Uterus (tissue), 4 donors: ENCODE results near the gene DNAH1. TPM values are rescaled to one million over a fixed set of nuclear protein-coding genes. Genes with fewer than 3 reads are reported as not detected.

ENCODE experiments used
- DNase-seq, 2 donors: peaks; one replicate each; pipeline ENCODE4 v3.0.0-alpha.2; 2019 to 2020
- H3K27ac ChIP-seq, 2 donors: fragments of 200-600 bp; sonication (generic); 1 replicate in 1 of 2; 2 replicates in 1 of 2; pipeline ENCODE4 v1.5.1; 2016 to 2018
- H3K27me3 ChIP-seq, 2 donors: fragments of 200-600 bp; sonication (generic); one replicate each; pipeline ENCODE4 v1.5.1; 2018 to 2019; ENCODE audit warnings: control low read depth in 1 of 2
- H3K36me3 ChIP-seq, 2 donors: fragments of 200-600 bp; sonication (generic); one replicate each; pipeline ENCODE4 v1.5.1; 2019; ENCODE audit warnings: control low read depth in 1 of 2
- H3K4me1 ChIP-seq, 2 donors: fragments of 200-600 bp; sonication (generic); one replicate each; pipeline ENCODE4 v1.5.1; 2018 to 2019; ENCODE audit warnings: control low read depth in 1 of 2
- H3K4me3 ChIP-seq, 2 donors: fragments of 200-600 bp; sonication (generic); 1 replicate in 1 of 2; 2 replicates in 1 of 2; pipeline ENCODE4 v1.5.1; 2018 to 2019; ENCODE audit warnings: mild to moderate bottlenecking in 1 of 2
- H3K9me3 ChIP-seq, 2 donors: fragments of 200-600 bp; sonication (generic); one replicate each; pipeline ENCODE4 v1.5.1; 2019; ENCODE audit warnings: control low read depth in 1 of 2
- CTCF ChIP-seq, 4 experiments: fragments of 200-600 bp in 2 of 4; fragments of 450-650 bp in 2 of 4; sonication (generic) in 2 of 4; IDR thresholded peaks; one replicate each; pipeline ENCODE4 v1.5.1; 2016 to 2019; ENCODE audit warnings: antibody characterized with exemption in 4 of 4, mild to moderate bottlenecking in 2 of 4, moderate library complexity in 1 of 4
- POLR2A ChIP-seq, 2 donors: fragments of 450-650 bp; IDR thresholded peaks; one replicate each; pipeline ENCODE4 v1.6.1; 2016; ENCODE audit warnings: antibody characterized with exemption in 2 of 2, mild to moderate bottlenecking in 1 of 2, moderate library complexity in 1 of 2
- intact Hi-C: fragments of 100-400 bp; cut with DNase I; formaldehyde crosslinking; loops from one replicate; pipeline ENCODE4 v1.15.1; 2023; ENCODE audit warnings: low total_unique reads
- total RNA-seq, 4 donors: library from RNA; depleted of rRNA in 3 of 4; stranded (reverse); fragments of >200 nt in 3 of 4; gene quantifications; one replicate each; pipeline versions ENCODE4 v1.1.0 to v1.2.4, GENCODE V29; 2014 to 2023
- donor health status: DM: yes; HTN: yes; CAD: no.

The DNAH1 gene
- total RNA-seq, 4 donors from 2014 or later, result 5.1 to 46.2 (median 11.0) TPM

- Histone ChIP-seq H3K27me3 (no peaks in the 10 kb centered on the region), H3K9me3 (no peaks in the 10 kb centered on the region), H3K4me3 (no peak overlapping the region), H3K27ac (peak overlapping the region; percentile 34 to 46), H3K4me1 (no peaks in the 10 kb centered on the region), H3K36me3 (no peaks in the 10 kb centered on the region)
- DNase-seq, result peak in 1 of 2 donors; percentile 3
- no peak for TF ChIP-seq CTCF (IDR thresholded peaks at IDR 0.05)
- TF ChIP-seq POLR2A (IDR thresholded peaks at IDR 0.05), result no peak
- intact Hi-C loops, result no loop called here
Measured at GRCh38 chr3:52433996-52434479, 117.9 kb downstream of the DNAH1 start.

DNA sequence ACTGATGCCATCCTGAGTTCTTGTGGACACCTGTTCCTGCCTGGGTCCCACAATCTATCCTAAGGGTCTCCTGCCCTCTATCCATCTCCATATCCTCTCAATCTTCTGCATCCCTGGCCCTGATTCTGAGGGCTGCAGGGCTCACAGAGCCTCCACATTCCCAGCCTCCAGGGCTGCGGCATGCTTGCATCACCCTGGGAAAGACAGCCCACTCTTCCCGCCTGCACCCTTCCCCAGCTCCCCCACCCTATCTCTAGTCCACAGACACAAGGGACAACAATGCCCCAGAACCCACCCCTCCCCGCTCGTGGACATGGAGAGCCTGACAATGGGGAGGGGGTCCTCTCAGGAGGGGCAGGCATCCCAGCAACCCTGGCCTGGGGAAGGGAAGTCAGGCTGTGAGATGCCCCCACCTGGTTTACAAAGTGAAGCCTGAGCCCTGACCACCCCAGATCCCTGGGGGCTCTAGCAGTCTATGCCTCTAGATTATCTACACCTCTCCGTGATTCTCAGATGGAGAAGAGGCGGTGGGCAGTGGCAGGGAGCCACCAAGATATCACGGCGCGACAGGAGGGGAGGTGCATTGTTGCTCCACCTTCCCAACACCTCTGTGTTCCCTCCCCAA, 118.5 kb downstream of the DNAH1 start:
- DNase-seq, result no peak
- peak overlapping the region in 1 of 2 donors; percentile 46 for H3K27ac ChIP-seq
- H3K4me3 ChIP-seq, result no peak overlapping the region
- no peaks in the 10 kb centered on the region for H3K27me3 ChIP-seq
- TF ChIP-seq POLR2A (IDR thresholded peaks at IDR 0.05) (no peak), CTCF (IDR thresholded peaks at IDR 0.05) (no peak)
- H3K4me1 ChIP-seq, result no peaks in the 10 kb centered on the region
- no peaks in the 10 kb centered on the region for H3K9me3 ChIP-seq
- intact Hi-C loops, result no loop called here
- H3K36me3 ChIP-seq, result no peaks in the 10 kb centered on the region

- Histone ChIP-seq H3K9me3 (no peaks in the 10 kb centered on the region), H3K27me3 (no peaks in the 10 kb centered on the region), H3K36me3 (no peaks in the 10 kb centered on the region), H3K27ac (no peak overlapping the region), H3K4me1 (no peaks in the 10 kb centered on the region), H3K4me3 (no peak overlapping the region)
- TF ChIP-seq CTCF (IDR thresholded peaks at IDR 0.05), result no peak
- no peak for TF ChIP-seq POLR2A (IDR thresholded peaks at IDR 0.05)
- DNase-seq, result no peak
- intact Hi-C loops, result no loop called here
Measured at GRCh38 chr3:52435246-52436101, 119.4 kb downstream of the DNAH1 start.

DNA sequence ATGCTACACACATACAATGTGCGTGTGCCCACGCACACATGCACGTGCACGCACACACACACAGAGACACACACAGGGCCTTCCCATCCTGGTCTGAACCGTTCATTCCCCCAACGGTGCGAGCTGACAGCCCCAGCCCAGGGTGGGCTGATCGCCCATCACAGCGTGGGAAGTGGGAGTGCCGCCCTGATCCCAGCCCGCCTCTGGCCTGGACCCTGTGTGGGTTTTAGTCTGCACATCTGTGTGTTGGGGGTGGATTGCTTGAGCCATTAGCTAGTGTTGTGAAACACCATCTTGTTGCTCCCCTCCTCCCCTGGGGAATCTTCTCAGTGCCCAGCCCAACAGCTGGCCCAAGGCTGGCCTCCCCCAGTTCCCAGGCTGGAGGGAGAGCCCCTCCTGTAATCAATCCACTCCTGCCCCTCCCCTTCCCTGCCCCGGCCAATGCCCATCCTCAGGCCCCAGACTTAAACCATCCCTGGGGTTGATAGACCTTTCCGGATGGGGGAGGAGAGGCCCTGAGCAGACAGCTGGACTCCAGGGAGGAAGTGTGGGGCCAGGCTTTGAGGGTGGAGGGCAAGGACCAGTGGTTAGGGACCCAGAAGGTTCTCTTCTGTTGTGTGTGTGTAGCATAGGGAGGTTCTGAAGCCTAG, 120.5 kb downstream of the DNAH1 start:
- TF ChIP-seq CTCF (IDR thresholded peaks at IDR 0.05) (no peak), POLR2A (IDR thresholded peaks at IDR 0.05) (no peak)
- Histone ChIP-seq H3K36me3 (no peaks in the 10 kb centered on the region), H3K9me3 (no peaks in the 10 kb centered on the region), H3K27me3 (no peaks in the 10 kb centered on the region), H3K4me1 (no peaks in the 10 kb centered on the region), H3K27ac (no peak overlapping the region), H3K4me3 (no peak overlapping the region)
- peak in 1 of 2 donors; percentile 22 for DNase-seq
- intact Hi-C loops, result no loop called here
